IMR-90 (cell line): ENCODE measurements around the gene CALCOCO2. TPM values are rescaled to one million over a fixed set of nuclear protein-coding genes. Genes with fewer than 3 reads are reported as not detected.

ENCODE experiments used
- ATAC-seq: fragments of 200-7000 bp; cut with Tn5 transposase; 2 replicates; pipeline ENCODE4 v1.9.1; 2020; ENCODE audit warnings: low read depth, mild to moderate bottlenecking, moderate library complexity
- BruUV-seq: library from RNA; stranded (reverse); fragments of 400-500 nt; replicated peaks from 2 replicates; lab custom pipeline; 2021; lab: Mats Ljungman, UMichigan
- CTCF ChIA-PET: fragments of 300-600 bp; formaldehyde crosslinking; extraction: SDS; loops from one replicate; lab custom pipeline; 2021; ENCODE audit warnings: antibody characterized with exemption; lab: Yijun Ruan, JAX
- POLR2A ChIA-PET: fragments of 300-600 bp; sonication (Branson Sonifier 250); formaldehyde crosslinking; loops from one replicate; lab custom pipeline; 2022; ENCODE audit warnings: antibody characterized with exemption; ENCODE audit not compliant: unreplicated experiment; lab: Charles Lee
- DNase-seq: peaks from one replicate; pipeline ENCODE4 v3.0.0; 2013
- H2AFZ ChIP-seq: replicated peaks from 2 replicates; pipeline ENCODE3; 2013; ENCODE audit warnings: low read length, mild to moderate bottlenecking; ENCODE audit not compliant: poor library complexity
- H2AK5ac ChIP-seq: 2 replicates; pipeline ENCODE4 v1.6.1; 2013; ENCODE audit warnings: low read depth, low read length, inconsistent platforms
- H2AK9ac ChIP-seq: replicated peaks from 2 replicates; pipeline ENCODE3; 2013; ENCODE audit warnings: mild to moderate bottlenecking, low read depth, low read length, moderate library complexity; ENCODE audit not compliant: poor library complexity
- H2BK120ac ChIP-seq: 2 replicates; pipeline ENCODE4 v1.6.1; 2013; ENCODE audit warnings: low read depth, low read length, inconsistent platforms
- H2BK15ac ChIP-seq: 3 replicates; pipeline ENCODE4 v1.6.1; 2013; ENCODE audit warnings: low read depth, low read length, inconsistent platforms
- H2BK20ac ChIP-seq: 2 replicates; pipeline ENCODE4 v1.6.1; 2013; ENCODE audit warnings: low read depth, mild to moderate bottlenecking, inconsistent platforms, low read length, moderate library complexity
- H2BK5ac ChIP-seq: 2 replicates; pipeline ENCODE4 v1.6.1; 2013; ENCODE audit warnings: mild to moderate bottlenecking, low read depth, low read length, inconsistent platforms; ENCODE audit not compliant: poor library complexity, severe bottlenecking
- H3K14ac ChIP-seq: replicated peaks from 2 replicates; pipeline ENCODE4 v1.6.1; 2013; ENCODE audit warnings: low read depth, low read length, inconsistent platforms
- H3K18ac ChIP-seq: 2 replicates; pipeline ENCODE4 v1.6.1; 2013; ENCODE audit warnings: low read depth, low read length, control low read depth
- H3K23ac ChIP-seq: 2 replicates; pipeline ENCODE4 v1.6.1; 2013; ENCODE audit warnings: low read depth, low read length, inconsistent platforms
- H3K27ac ChIP-seq: 2 replicates; pipeline ENCODE4 v1.5.1; 2013; ENCODE audit warnings: mild to moderate bottlenecking, control low read depth, low read length; ENCODE audit not compliant: insufficient read depth
- H3K27me3 ChIP-seq: 2 replicates; pipeline ENCODE4 v1.6.1; 2013; ENCODE audit warnings: low read length; ENCODE audit not compliant: control insufficient read depth, insufficient read depth
- H3K36me3 ChIP-seq: 2 replicates; pipeline ENCODE4 v1.6.1; 2013; ENCODE audit warnings: low read length, mixed read lengths; ENCODE audit not compliant: control insufficient read depth, insufficient read depth
- H3K4ac ChIP-seq: 2 replicates; pipeline ENCODE4 v1.6.1; 2013; ENCODE audit warnings: low read depth, low read length, inconsistent platforms
- H3K4me1 ChIP-seq: 2 replicates; pipeline ENCODE4 v1.6.1; 2013; ENCODE audit warnings: low read length, mixed read lengths; ENCODE audit not compliant: control insufficient read depth, insufficient read depth
- H3K4me2 ChIP-seq: 2 replicates; pipeline ENCODE4 v1.6.1; 2013; ENCODE audit warnings: low read depth, mild to moderate bottlenecking, control low read depth, low read length, moderate library complexity
- H3K4me3 ChIP-seq: 2 replicates; pipeline ENCODE4 v1.5.1; 2013; ENCODE audit warnings: low read depth, mild to moderate bottlenecking, control low read depth, low read length, moderate library complexity; ENCODE audit not compliant: insufficient read depth
- H3K56ac ChIP-seq: 2 replicates; pipeline ENCODE4 v1.6.1; 2013; ENCODE audit warnings: low read length, inconsistent platforms; ENCODE audit not compliant: insufficient read depth; ENCODE audit errors: extremely low read depth
- H3K79me1 ChIP-seq, 2 experiments: 2 replicates each; pipeline ENCODE4 v1.6.1; 2013; ENCODE audit warnings: low read length in 2 of 2, inconsistent platforms in 1 of 2, low read depth in 1 of 2
- H3K9ac ChIP-seq: 2 replicates; pipeline ENCODE4 v1.6.1; 2013; ENCODE audit warnings: low read depth, low read length, control low read depth
- H3K9me1 ChIP-seq: 2 replicates; pipeline ENCODE4 v1.6.1; 2013; ENCODE audit warnings: low read length, inconsistent platforms; ENCODE audit not compliant: insufficient read depth
- H3K9me3 ChIP-seq: 2 replicates; pipeline ENCODE4 v1.6.1; 2013; ENCODE audit warnings: low read length; ENCODE audit not compliant: control insufficient read depth, insufficient read depth
- H4K20me1 ChIP-seq: 2 replicates; pipeline ENCODE4 v1.6.1; 2013; ENCODE audit warnings: low read length, inconsistent platforms; ENCODE audit not compliant: insufficient read depth
- H4K5ac ChIP-seq: 2 replicates; pipeline ENCODE4 v1.6.1; 2013; ENCODE audit warnings: mild to moderate bottlenecking, low read depth, low read length, control low read depth
- H4K8ac ChIP-seq, 2 experiments: 2 replicates each; pipeline ENCODE4 v1.6.1; 2013; ENCODE audit warnings: low read depth in 2 of 2, low read length in 2 of 2, control low read depth in 1 of 2, inconsistent platforms in 1 of 2
- H4K91ac ChIP-seq: 2 replicates; pipeline ENCODE4 v1.6.1; 2013; ENCODE audit warnings: low read depth, low read length, inconsistent platforms; ENCODE audit not compliant: insufficient read depth
- BHLHE40 ChIP-seq: fragments of 150-350 bp; IDR thresholded peaks from 2 replicates; pipeline ENCODE4 v1.6.1; 2016; ENCODE audit warnings: mild to moderate bottlenecking, low read depth, low read length
- CEBPB ChIP-seq: IDR thresholded peaks from 2 replicates; pipeline ENCODE4 v1.6.1; 2012; ENCODE audit warnings: low read depth, low read length, improper control_type of control experiment
- CHD1 ChIP-seq: IDR thresholded peaks from 2 replicates; pipeline ENCODE4 v1.6.1; 2012; ENCODE audit warnings: low read depth, low read length, improper control_type of control experiment
- CTCF ChIP-seq: conservative IDR thresholded peaks from 2 replicates; pipeline ENCODE4 v1.5.1; 2012; ENCODE audit warnings: mild to moderate bottlenecking, low read depth, low read length, improper control_type of control experiment
- FOS ChIP-seq: fragments of 150-350 bp; IDR thresholded peaks from 2 replicates; pipeline ENCODE4 v1.6.1; 2016; ENCODE audit warnings: low read depth, low read length
- MAFK ChIP-seq: IDR thresholded peaks from 2 replicates; pipeline ENCODE4 v1.6.1; 2012; ENCODE audit warnings: low read depth, low read length, improper control_type of control experiment
- MXI1 ChIP-seq: IDR thresholded peaks from 2 replicates; pipeline ENCODE4 v1.6.1; 2012; ENCODE audit warnings: low read depth, mild to moderate bottlenecking, low read length, moderate library complexity, borderline replicate concordance
- NFE2L2 ChIP-seq: fragments of 150-350 bp; IDR thresholded peaks from 2 replicates; pipeline ENCODE4 v1.6.1; 2016; ENCODE audit warnings: low read depth, mild to moderate bottlenecking, low read length
- POLR2A ChIP-seq: IDR thresholded peaks from 2 replicates; pipeline ENCODE4 v1.6.1; 2012; ENCODE audit warnings: mild to moderate bottlenecking, low read depth, low read length
- RAD21 ChIP-seq: IDR thresholded peaks from 2 replicates; pipeline ENCODE4 v1.6.1; 2012; ENCODE audit warnings: low read length, improper control_type of control experiment
- RCOR1 ChIP-seq: IDR thresholded peaks from 2 replicates; pipeline ENCODE4 v1.6.1; 2012; ENCODE audit warnings: mild to moderate bottlenecking, low read length, improper control_type of control experiment; ENCODE audit not compliant: insufficient replicate concordance
- RFX5 ChIP-seq: IDR thresholded peaks from 2 replicates; pipeline ENCODE4 v1.8.0; 2012; ENCODE audit warnings: low read depth, mild to moderate bottlenecking, low read length, moderate library complexity
- SMC3 ChIP-seq: fragments of 150-350 bp; IDR thresholded peaks from 2 replicates; pipeline ENCODE4 v1.6.1; 2016; ENCODE audit warnings: low read depth, mild to moderate bottlenecking, antibody characterized with exemption, low read length, moderate library complexity
- WGBS, 2 experiments: methylation state at CpG; one replicate each; pipeline versions ENCODE4 v1.1.5 to v1.1.7; 2013; ENCODE audit warnings: missing lambda C conversion rate in 2 of 2; ENCODE audit not compliant: insufficient read length in 1 of 2; ENCODE audit errors: extremely low coverage in 2 of 2; 5-methylcytosine and 5-hydroxymethylcytosine counted together
- dilution Hi-C: fragments of 300-500 bp; cut with HindIII; formaldehyde crosslinking; loops from one replicate; pipeline ENCODE4 v1.14.3; 2018; ENCODE audit warnings: low sequenced_read_pairs; ENCODE audit not compliant: unreplicated experiment
- in situ Hi-C: fragments of 300-500 bp; cut with MboI; formaldehyde crosslinking; loops from 3 replicates; pipeline ENCODE4 v1.14.3; 2019; ENCODE audit warnings: low sequenced_read_pairs, inconsistent platforms, mixed read lengths
- intact Hi-C: fragments of 100-400 bp; cut with micrococcal nuclease; formaldehyde crosslinking; loops from 2 replicates; pipeline ENCODE4 v1.10.0; 2022
- polyA plus RNA-seq, 3 experiments: library from polyadenylated mRNA; depleted of rRNA; stranded (reverse); fragments of >200 nt; gene quantifications; 2 replicates each; pipeline ENCODE4 v1.2.3, GENCODE V29; 2012; ENCODE audit warnings: low replicate concordance in 1 of 3
- total RNA-seq: library from RNA; depleted of rRNA; stranded (reverse); fragments of >200 nt; gene quantifications from 2 replicates; pipeline ENCODE4 v1.2.3, GENCODE V29; 2012
- TF ChIP-seq, protein P1 (sequence below): fragments of 150-350 bp; IDR thresholded peaks from 2 replicates; pipeline ENCODE4 v1.6.1; 2017; ENCODE audit warnings: mild to moderate bottlenecking, antibody characterized with exemption, low read length, low read depth
- TF ChIP-seq, protein P2 (sequence below): fragments of 150-350 bp; IDR thresholded peaks from 2 replicates; pipeline ENCODE4 v1.6.1; 2016; ENCODE audit warnings: low read depth, mild to moderate bottlenecking, low read length, moderate library complexity, borderline replicate concordance

The CALCOCO2 gene
- total and polyA plus RNA-seq, 2 of the 4 experiments (the other 2 are of a cell fraction), result 35.9 to 53.4 TPM

DNA sequence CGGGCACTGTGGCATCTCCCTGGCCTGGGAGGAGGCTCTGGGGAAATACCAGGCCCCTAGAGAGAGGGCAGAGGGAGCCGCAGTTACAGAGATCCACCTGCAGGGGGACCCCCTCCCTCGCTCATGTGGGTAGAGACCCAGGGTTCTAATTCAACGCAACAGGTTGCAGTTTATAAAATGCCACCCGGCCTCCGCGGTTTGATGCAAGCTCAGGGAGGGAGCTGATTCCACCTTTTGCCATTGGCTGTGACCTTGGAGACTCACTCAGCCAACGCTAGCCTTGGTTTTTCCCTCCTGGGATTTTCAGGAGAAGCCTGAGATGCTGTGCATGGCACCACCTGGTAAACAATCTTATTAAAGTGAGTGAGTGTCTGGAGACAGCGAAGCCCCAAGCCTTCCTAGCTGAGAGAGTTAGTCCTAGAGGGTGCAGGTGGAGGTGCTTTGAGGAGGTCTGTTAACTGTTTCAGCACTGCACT, 25.9 kb upstream of the CALCOCO2 start:
- no peak overlapping the region for H2BK5ac ChIP-seq
- H3K36me3 ChIP-seq, result no peaks in the 10 kb centered on the region
- no peak overlapping the region for H3K27ac ChIP-seq
- H3K4me3 ChIP-seq, result no peak overlapping the region
- H3K23ac ChIP-seq, result no peak overlapping the region
- peak; percentile 37 for DNase-seq
- H2BK20ac ChIP-seq, result 0 out of 2 replicates have a peak overlapping the region, but pooled peaks have one; percentile 65
- peak overlapping the region in 1 of 2 experiments; percentile 18; a peak in 1 of 4 replicates for H4K8ac ChIP-seq
- intact Hi-C loops, result loop anchor here (1.0 kb wide), 1 partner anchor 74 kb away; no protein-coding TSS in a partner anchor
- peaks cover 5% of the 10 kb centered on the region; the same call in 1 of the 2 replicates for H3K9me1 ChIP-seq
- dilution Hi-C loops, result no loop called here
- WGBS, 2 experiments, result 0% methylated on average over 4 of the region's 9 CpGs; no CpG with 5 or more reads in 1 of the 2 experiments
- in situ Hi-C loops, result loop anchor here (5.0 to 10.0 kb wide), 3 partner anchors 72 to 230 kb away; partner anchors contain the start of gene HOXB13
- BruUV-seq, result no TSS peak
- no peak overlapping the region for H2AK5ac ChIP-seq
- H2BK120ac ChIP-seq, result no peak overlapping the region
- H3K4ac ChIP-seq, result 0 out of 2 replicates have a peak overlapping the region, but pooled peaks have one; percentile 11
- H3K9me3 ChIP-seq, result no peaks in the 10 kb centered on the region
- no peaks in the 10 kb centered on the region for H4K20me1 ChIP-seq
- H2BK15ac ChIP-seq, result no peak overlapping the region
- H3K4me1 ChIP-seq, result peaks cover 7% of the 10 kb centered on the region
- no peak overlapping the region for H3K14ac ChIP-seq
- H3K79me1 ChIP-seq, result no peaks in the 10 kb centered on the region
- H3K9ac ChIP-seq, result no peak overlapping the region
- ATAC-seq, result peak; percentile 98
- no peak overlapping the region for H3K56ac ChIP-seq
- no peak overlapping the region for H3K4me2 ChIP-seq
- POLR2A ChIA-PET, result no interaction called here
- H3K18ac ChIP-seq, result no peak overlapping the region
- no peak overlapping the region for H4K91ac ChIP-seq
- CTCF ChIA-PET, result interaction anchor here (0.6 to 2.9 kb wide), 4 partner anchors 14 to 1533 kb away, joined by 3 to 27 read pairs (median 5); no protein-coding TSS in a partner anchor
- H3K27me3 ChIP-seq, result peaks cover 4% of the 10 kb centered on the region
- no peak overlapping the region for H4K5ac ChIP-seq
- H2AFZ ChIP-seq, result peak overlapping the region; percentile 79
- H2AK9ac ChIP-seq, result no peak overlapping the region
- TF ChIP-seq RFX5, result no peak
- no peak for TF ChIP-seq NFE2L2
- TF ChIP-seq BHLHE40, result no peak
- TF ChIP-seq MAFK, result no peak
- 0 out of 2 replicates have a peak, but pooled peaks have one; percentile 31 for TF ChIP-seq POLR2A
- TF ChIP-seq RAD21, result peak; percentile 86
- TF ChIP-seq FOS, result no peak
- no peak for TF ChIP-seq CEBPB
- TF ChIP-seq, protein P1, sequence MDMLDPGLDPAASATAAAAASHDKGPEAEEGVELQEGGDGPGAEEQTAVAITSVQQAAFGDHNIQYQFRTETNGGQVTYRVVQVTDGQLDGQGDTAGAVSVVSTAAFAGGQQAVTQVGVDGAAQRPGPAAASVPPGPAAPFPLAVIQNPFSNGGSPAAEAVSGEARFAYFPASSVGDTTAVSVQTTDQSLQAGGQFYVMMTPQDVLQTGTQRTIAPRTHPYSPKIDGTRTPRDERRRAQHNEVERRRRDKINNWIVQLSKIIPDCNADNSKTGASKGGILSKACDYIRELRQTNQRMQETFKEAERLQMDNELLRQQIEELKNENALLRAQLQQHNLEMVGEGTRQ, result no peak
- TF ChIP-seq MXI1, result no peak
- TF ChIP-seq SMC3, result peak; percentile 74
- no peak for TF ChIP-seq CHD1
- peak; percentile 87 for TF ChIP-seq CTCF
- TF ChIP-seq RCOR1, result no peak
- TF ChIP-seq, protein P2, sequence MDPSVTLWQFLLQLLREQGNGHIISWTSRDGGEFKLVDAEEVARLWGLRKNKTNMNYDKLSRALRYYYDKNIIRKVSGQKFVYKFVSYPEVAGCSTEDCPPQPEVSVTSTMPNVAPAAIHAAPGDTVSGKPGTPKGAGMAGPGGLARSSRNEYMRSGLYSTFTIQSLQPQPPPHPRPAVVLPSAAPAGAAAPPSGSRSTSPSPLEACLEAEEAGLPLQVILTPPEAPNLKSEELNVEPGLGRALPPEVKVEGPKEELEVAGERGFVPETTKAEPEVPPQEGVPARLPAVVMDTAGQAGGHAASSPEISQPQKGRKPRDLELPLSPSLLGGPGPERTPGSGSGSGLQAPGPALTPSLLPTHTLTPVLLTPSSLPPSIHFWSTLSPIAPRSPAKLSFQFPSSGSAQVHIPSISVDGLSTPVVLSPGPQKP, result no peak
